DOHH2 (cell line): ENCODE data around the gene SCAF11.

Experiments used
- H3F3A ChIP-seq: fragments of 200-600 bp; sonication (generic), shearing (Covaris generic); 2 replicates; pipeline ENCODE4 v1.6.0; 2016; ENCODE audit warnings: antibody characterized with exemption, mild to moderate bottlenecking; ENCODE audit not compliant: control insufficient read depth, insufficient read depth
- H3K27ac ChIP-seq: fragments of 200-600 bp; sonication (generic); 2 replicates; pipeline ENCODE4 v1.5.1; 2014; ENCODE audit warnings: low read depth, mild to moderate bottlenecking, low read length, moderate library complexity
- H3K27me3 ChIP-seq: fragments of 200-600 bp; sonication (generic); 2 replicates; pipeline ENCODE4 v1.6.1; 2014; ENCODE audit warnings: mild to moderate bottlenecking, low read length, mixed read lengths; ENCODE audit not compliant: control insufficient read depth
- H3K36me3 ChIP-seq: fragments of 200-600 bp; sonication (generic); 2 replicates; pipeline ENCODE4 v1.6.1; 2014; ENCODE audit warnings: mild to moderate bottlenecking, low read length, moderate library complexity, mixed read lengths; ENCODE audit not compliant: control insufficient read depth
- H3K4me1 ChIP-seq: fragments of 200-600 bp; sonication (generic); 2 replicates; pipeline ENCODE4 v1.6.1; 2014; ENCODE audit warnings: mild to moderate bottlenecking, low read length, mixed read lengths; ENCODE audit not compliant: control insufficient read depth
- H3K4me2 ChIP-seq: fragments of 200-600 bp; sonication (generic); 2 replicates; pipeline ENCODE4 v1.6.0; 2014; ENCODE audit warnings: mild to moderate bottlenecking, low read length, moderate library complexity
- H3K4me3 ChIP-seq: fragments of 200-600 bp; sonication (generic); 2 replicates; pipeline ENCODE4 v1.5.1; 2014; ENCODE audit warnings: mild to moderate bottlenecking, low read length, mixed read lengths
- H3K79me2 ChIP-seq: fragments of 200-600 bp; sonication (generic); 2 replicates; pipeline ENCODE4 v1.6.1; 2014; ENCODE audit warnings: mild to moderate bottlenecking, low read length, mixed read lengths; ENCODE audit not compliant: control insufficient read depth
- H3K9me2 ChIP-seq: fragments of 200-600 bp; sonication (generic); replicated peaks from 2 replicates; pipeline ENCODE4 v1.6.1; 2014; ENCODE audit warnings: mild to moderate bottlenecking, low read length, mixed read lengths; ENCODE audit not compliant: control insufficient read depth
- H3K9me3 ChIP-seq: fragments of 200-600 bp; sonication (generic); 2 replicates; pipeline ENCODE4 v1.6.1; 2014; ENCODE audit warnings: antibody characterized with exemption, low read length, mixed read lengths; ENCODE audit not compliant: control insufficient read depth, insufficient read depth
- H4K20me1 ChIP-seq: fragments of 200-600 bp; sonication (generic); 2 replicates; pipeline ENCODE4 v1.6.0; 2014; ENCODE audit warnings: low read depth, mild to moderate bottlenecking, antibody characterized with exemption, low read length, moderate library complexity; ENCODE audit not compliant: control insufficient read depth, insufficient read depth
- CTCF ChIP-seq: fragments of 200-600 bp; sonication (generic); IDR thresholded peaks from one replicate; pipeline ENCODE4 v1.5.1; 2014; ENCODE audit warnings: antibody characterized with exemption, mild to moderate bottlenecking, low read depth, low read length; ENCODE audit not compliant: poor library complexity, severe bottlenecking
- EZH2phosphoT487 ChIP-seq: fragments of 200-600 bp; sonication (generic); IDR thresholded peaks from 2 replicates; pipeline ENCODE4 v1.6.1; 2017; ENCODE audit warnings: borderline replicate concordance, mild to moderate bottlenecking, antibody characterized with exemption, low read length, moderate library complexity, mixed read lengths

The SCAF11 gene

GRCh38 chr12:45977620-45978019 is 12.8 kb downstream of the SCAF11 start:
- Histone ChIP-seq H3K4me1 (peaks cover 16% of the 10 kb centered on the region), H4K20me1 (peaks cover 25% of the 10 kb centered on the region), H3K79me2 (peaks cover 98% of the 10 kb centered on the region)

GRCh38 chr12:45975506-45975905 is 14.9 kb downstream of the SCAF11 start:
- Histone ChIP-seq H3F3A (no peaks in the 10 kb centered on the region; the same call in 1 of the 2 replicates), H3K9me3 (no peaks in the 10 kb centered on the region), H4K20me1 (peaks cover 24% of the 10 kb centered on the region), H3K9me2 (no peaks in the 10 kb centered on the region), H3K4me1 (peaks cover 16% of the 10 kb centered on the region), H3K27me3 (no peaks in the 10 kb centered on the region), H3K4me2 (no peak overlapping the region), H3K36me3 (peaks cover 66% of the 10 kb centered on the region), H3K4me3 (no peak overlapping the region), H3K79me2 (peaks cover 98% of the 10 kb centered on the region), H3K27ac (no peak overlapping the region)
- no peak for TF ChIP-seq CTCF
- no peak for TF ChIP-seq EZH2phosphoT487

More at GRCh38 chr12:45977620-45978019, 12.8 kb downstream of the SCAF11 start:
- no peaks in the 10 kb centered on the region for H3K27me3 ChIP-seq
- no peak overlapping the region for H3K27ac ChIP-seq
- H3K36me3 ChIP-seq: peaks cover 49% of the 10 kb centered on the region
- TF ChIP-seq EZH2phosphoT487 (no peak), CTCF (no peak)
- no peaks in the 10 kb centered on the region for H3K9me3 ChIP-seq
- H3F3A ChIP-seq: no peaks in the 10 kb centered on the region; the same call in 1 of the 2 replicates
- H3K4me3 ChIP-seq: no peak overlapping the region
- no peaks in the 10 kb centered on the region for H3K9me2 ChIP-seq
- H3K4me2 ChIP-seq: no peak overlapping the region

GRCh38 chr12:45974883-45975282 is 15.5 kb downstream of the SCAF11 start:
- Histone ChIP-seq H3K4me2 (no peak overlapping the region), H3K36me3 (peaks cover 68% of the 10 kb centered on the region), H3K79me2 (peaks cover 98% of the 10 kb centered on the region), H3K9me3 (no peaks in the 10 kb centered on the region), H3K4me1 (peaks cover 16% of the 10 kb centered on the region), H3K27ac (no peak overlapping the region), H4K20me1 (peaks cover 19% of the 10 kb centered on the region; the same call in 1 of the 2 replicates), H3K9me2 (no peaks in the 10 kb centered on the region), H3K4me3 (no peak overlapping the region), H3F3A (no peaks in the 10 kb centered on the region; the same call in 1 of the 2 replicates), H3K27me3 (no peaks in the 10 kb centered on the region)
- TF ChIP-seq EZH2phosphoT487 (no peak), CTCF (no peak)

- no peak for TF ChIP-seq EZH2phosphoT487
- TF ChIP-seq CTCF: no peak
- Histone ChIP-seq H3K36me3 (peaks cover 68% of the 10 kb centered on the region), H3K4me1 (peaks cover 16% of the 10 kb centered on the region), H3K4me2 (no peak overlapping the region), H3K27ac (no peak overlapping the region), H4K20me1 (peaks cover 18% of the 10 kb centered on the region; the same call in 1 of the 2 replicates), H3K9me2 (no peaks in the 10 kb centered on the region), H3F3A (no peaks in the 10 kb centered on the region; the same call in 1 of the 2 replicates), H3K4me3 (no peak overlapping the region), H3K9me3 (no peaks in the 10 kb centered on the region), H3K27me3 (no peaks in the 10 kb centered on the region), H3K79me2 (peaks cover 98% of the 10 kb centered on the region)
Measured at GRCh38 chr12:45974171-45974719, 16.1 kb downstream of the SCAF11 start.
